ENCODE data around the gene CYFIP1.

DNA sequence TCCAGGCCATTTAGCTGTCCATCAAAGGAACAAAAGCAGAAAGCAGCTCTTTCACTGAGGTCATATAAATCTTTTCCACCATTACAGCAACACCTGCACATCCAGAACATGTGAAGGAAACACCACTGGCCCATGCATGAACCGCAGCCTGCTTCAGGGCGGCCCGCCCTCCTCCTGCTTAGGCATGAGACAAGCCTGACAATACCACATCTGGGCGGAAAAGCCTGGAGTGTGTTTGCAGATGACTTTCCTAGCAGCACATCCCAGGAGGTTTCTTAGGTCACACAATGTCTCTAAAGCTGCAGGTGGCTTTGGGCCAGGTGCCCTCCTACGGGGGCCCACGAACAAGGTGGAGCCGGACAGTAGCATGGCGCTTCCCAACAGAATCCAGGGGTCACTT lies 19.6 kb downstream of the CYFIP1 start:
- TF ChIP-seq SIX5 (IDR thresholded peaks at IDR 0.05; ENCODE audit: low read depth, low read length) (no peak), POLR2A (IDR thresholded peaks at IDR 0.05; ENCODE audit: control extremely low read depth in 1 of 2, low read depth in 2 of 2, low read length in 2 of 2) (no peak), JUND (IDR thresholded peaks at IDR 0.05; ENCODE audit: low read length) (no peak), MAX (IDR thresholded peaks at IDR 0.05) (no peak)
- TF ChIP-seq, protein P1, sequence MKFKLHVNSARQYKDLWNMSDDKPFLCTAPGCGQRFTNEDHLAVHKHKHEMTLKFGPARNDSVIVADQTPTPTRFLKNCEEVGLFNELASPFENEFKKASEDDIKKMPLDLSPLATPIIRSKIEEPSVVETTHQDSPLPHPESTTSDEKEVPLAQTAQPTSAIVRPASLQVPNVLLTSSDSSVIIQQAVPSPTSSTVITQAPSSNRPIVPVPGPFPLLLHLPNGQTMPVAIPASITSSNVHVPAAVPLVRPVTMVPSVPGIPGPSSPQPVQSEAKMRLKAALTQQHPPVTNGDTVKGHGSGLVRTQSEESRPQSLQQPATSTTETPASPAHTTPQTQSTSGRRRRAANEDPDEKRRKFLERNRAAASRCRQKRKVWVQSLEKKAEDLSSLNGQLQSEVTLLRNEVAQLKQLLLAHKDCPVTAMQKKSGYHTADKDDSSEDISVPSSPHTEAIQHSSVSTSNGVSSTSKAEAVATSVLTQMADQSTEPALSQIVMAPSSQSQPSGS (IDR thresholded peaks at IDR 0.05; ENCODE audit: low read length): no peak

All from H1 (cell line).